Liver (tissue), 1 donor: ENCODE data around the gene HIVEP3.

Experiments used
- MAX ChIP-seq: IDR thresholded peaks from 2 replicates; pipeline ENCODE4 v1.6.1; 2016; ENCODE audit warnings: antibody characterized with exemption
- REST ChIP-seq: IDR thresholded peaks from 2 replicates; pipeline ENCODE4 v1.6.1; 2016; ENCODE audit warnings: antibody characterized with exemption, mild to moderate bottlenecking

GRCh38 chr1:41629141-41629540 lies 289.6 kb downstream of the HIVEP3 start:
- TF ChIP-seq REST: no peak
- no peak for TF ChIP-seq MAX
